Glutamatergic neuron (in vitro differentiated cells): Measurements from ENCODE around the gene PLTP. TPM values are rescaled to one million over a fixed set of nuclear protein-coding genes. Genes with fewer than 3 reads are reported as not detected.

Experiments used
- DNase-seq: peaks from one replicate; pipeline ENCODE4 v3.0.0; 2022
- H3K27ac Mint-ChIP-seq: one replicate; pipeline ENCODE4 v1.8.0; 2020; ENCODE audit warnings: mild to moderate bottlenecking, mixed read lengths, inconsistent platforms; ENCODE audit not compliant: unreplicated experiment
- H3K27me3 Mint-ChIP-seq: one replicate; pipeline ENCODE4 v1.8.0; 2020; ENCODE audit warnings: mild to moderate bottlenecking, moderate library complexity, mixed read lengths, inconsistent platforms; ENCODE audit not compliant: unreplicated experiment
- H3K36me3 Mint-ChIP-seq: one replicate; pipeline ENCODE4 v1.8.0; 2020; ENCODE audit warnings: mild to moderate bottlenecking, mixed read lengths, inconsistent platforms; ENCODE audit not compliant: unreplicated experiment
- H3K4me1 Mint-ChIP-seq: one replicate; pipeline ENCODE4 v1.8.0; 2020; ENCODE audit warnings: mild to moderate bottlenecking, low read depth, mixed read lengths, inconsistent platforms; ENCODE audit not compliant: unreplicated experiment
- H3K4me3 Mint-ChIP-seq: one replicate; pipeline ENCODE4 v1.8.0; 2020; ENCODE audit warnings: mild to moderate bottlenecking, mixed read lengths, inconsistent platforms; ENCODE audit not compliant: unreplicated experiment
- H3K9me3 Mint-ChIP-seq: one replicate; pipeline ENCODE4 v1.8.0; 2020; ENCODE audit warnings: mild to moderate bottlenecking, moderate library complexity, mixed read lengths, inconsistent platforms; ENCODE audit not compliant: unreplicated experiment
- total RNA-seq: library from RNA; stranded (reverse); fragmentation: NEBNext Ultra II Directional; extraction: Animal tissue kit (Norgen Biotek cat#: 25700); gene quantifications from one replicate; pipeline ENCODE4 v1.2.1, GENCODE V29; 2021; ENCODE audit not compliant: unreplicated experiment
- TF ChIP-seq, protein P1 (sequence below): fragments of 200-600 bp; sonication (generic); IDR thresholded peaks from one replicate; pipeline ENCODE4 v1.5.0; 2021; ENCODE audit not compliant: partially characterized antibody, unreplicated experiment

Gene PLTP
- total RNA-seq, 1 donor from 2014 or later = 29.7 TPM

DNA sequence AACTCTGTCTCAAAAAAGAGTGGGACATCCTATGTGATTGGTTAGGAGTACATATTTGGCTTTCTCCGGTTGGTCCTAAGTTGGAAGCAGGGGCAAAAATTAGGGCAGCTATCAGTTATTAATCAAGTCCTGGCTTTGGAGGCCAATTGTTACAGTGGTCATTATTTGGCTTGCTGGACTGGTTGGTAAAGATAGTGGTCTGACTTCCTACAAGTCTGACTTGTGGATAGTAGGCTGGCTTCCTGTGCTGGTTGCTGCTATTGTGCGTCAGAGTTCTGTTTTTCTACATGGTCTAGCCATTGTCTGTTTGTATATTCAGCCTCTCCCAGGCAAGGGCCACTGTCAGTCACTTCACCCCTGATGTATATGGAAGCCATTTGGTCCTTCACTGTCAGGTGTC lies 61.7 kb downstream of the PLTP start:
- Mint-ChIP-seq H3K4me1 (peaks cover 2% of the 10 kb centered on the region), H3K27ac (no peak overlapping the region), H3K27me3 (peaks cover 2% of the 10 kb centered on the region), H3K4me3 (no peak overlapping the region), H3K36me3 (no peaks in the 10 kb centered on the region), H3K9me3 (no peaks in the 10 kb centered on the region)
- TF ChIP-seq, protein P1, sequence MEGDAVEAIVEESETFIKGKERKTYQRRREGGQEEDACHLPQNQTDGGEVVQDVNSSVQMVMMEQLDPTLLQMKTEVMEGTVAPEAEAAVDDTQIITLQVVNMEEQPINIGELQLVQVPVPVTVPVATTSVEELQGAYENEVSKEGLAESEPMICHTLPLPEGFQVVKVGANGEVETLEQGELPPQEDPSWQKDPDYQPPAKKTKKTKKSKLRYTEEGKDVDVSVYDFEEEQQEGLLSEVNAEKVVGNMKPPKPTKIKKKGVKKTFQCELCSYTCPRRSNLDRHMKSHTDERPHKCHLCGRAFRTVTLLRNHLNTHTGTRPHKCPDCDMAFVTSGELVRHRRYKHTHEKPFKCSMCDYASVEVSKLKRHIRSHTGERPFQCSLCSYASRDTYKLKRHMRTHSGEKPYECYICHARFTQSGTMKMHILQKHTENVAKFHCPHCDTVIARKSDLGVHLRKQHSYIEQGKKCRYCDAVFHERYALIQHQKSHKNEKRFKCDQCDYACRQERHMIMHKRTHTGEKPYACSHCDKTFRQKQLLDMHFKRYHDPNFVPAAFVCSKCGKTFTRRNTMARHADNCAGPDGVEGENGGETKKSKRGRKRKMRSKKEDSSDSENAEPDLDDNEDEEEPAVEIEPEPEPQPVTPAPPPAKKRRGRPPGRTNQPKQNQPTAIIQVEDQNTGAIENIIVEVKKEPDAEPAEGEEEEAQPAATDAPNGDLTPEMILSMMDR = no peak
- DNase-seq = no peak

DNA sequence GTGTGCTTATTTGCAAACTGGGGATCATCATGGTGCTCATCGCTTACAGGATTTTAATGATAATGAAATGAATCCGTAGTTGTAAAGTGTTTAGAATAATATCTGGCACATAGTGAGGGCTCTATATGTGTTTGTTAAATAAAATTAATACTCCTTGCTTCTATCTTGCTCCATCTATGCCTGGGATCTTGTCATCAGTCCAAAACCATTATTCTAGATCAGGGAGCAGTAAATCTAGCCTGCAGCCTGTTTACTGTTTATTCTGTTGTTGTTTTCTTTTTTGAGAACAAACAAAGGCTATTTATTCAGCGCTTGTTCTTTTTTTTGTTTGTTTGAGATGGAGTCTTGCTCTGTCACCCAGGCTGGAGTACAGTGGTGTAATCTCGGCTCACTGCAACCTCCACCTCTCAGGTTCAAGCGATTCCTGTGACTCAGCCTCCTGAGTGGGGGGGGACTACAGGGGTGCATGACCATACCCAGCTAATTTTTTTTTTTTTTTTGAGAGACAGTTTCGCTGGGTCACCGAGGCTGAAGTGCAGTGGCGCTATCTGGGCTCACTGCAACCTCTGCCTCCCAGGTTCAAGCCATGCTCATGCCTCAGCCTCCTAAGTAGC lies 62.9 kb downstream of the PLTP start:
- no peak overlapping the region for H3K4me3 Mint-ChIP-seq
- H3K4me1 Mint-ChIP-seq = no peaks in the 10 kb centered on the region
- H3K27me3 Mint-ChIP-seq = peaks cover 4% of the 10 kb centered on the region
- no peaks in the 10 kb centered on the region for H3K9me3 Mint-ChIP-seq
- no peak for DNase-seq
- TF ChIP-seq, protein P1 = no peak
- H3K36me3 Mint-ChIP-seq = no peaks in the 10 kb centered on the region
- H3K27ac Mint-ChIP-seq = no peak overlapping the region

Other genes starting within 250 kb of the PLTP start
- not detected for gene WFDC11, start 241.9 kb downstream of the PLTP start, total RNA-seq
- gene WFDC13, start 210.1 kb downstream of the PLTP start, total RNA-seq = not detected
- gene WFDC10B, start 207.1 kb downstream of the PLTP start, total RNA-seq = not detected
- gene SPINT4, start 189.8 kb downstream of the PLTP start, total RNA-seq = not detected
- gene WFDC3, start 120.3 kb downstream of the PLTP start, total RNA-seq = not detected
- 27.0 TPM for gene DNTTIP1, start 120.2 kb downstream of the PLTP start, total RNA-seq
- gene UBE2C, start 99.5 kb downstream of the PLTP start, total RNA-seq = 33.0 TPM
- gene TNNC2, start 84.8 kb downstream of the PLTP start, total RNA-seq = 0.64 TPM
- 10.2 TPM for gene SNX21, start 78.4 kb downstream of the PLTP start, total RNA-seq
- gene ACOT8, start 54.8 kb downstream of the PLTP start, total RNA-seq = 33.8 TPM
- 7.9 TPM for gene ZSWIM3, start 54.5 kb downstream of the PLTP start, total RNA-seq
- gene ZSWIM1, start 30.9 kb downstream of the PLTP start, total RNA-seq = 10.2 TPM
- 1.2 TPM for gene SPATA25, start 24.5 kb downstream of the PLTP start, total RNA-seq
- 3.5 TPM for gene NEURL2, start 20.9 kb downstream of the PLTP start, total RNA-seq
- gene CTSA, start 20.8 kb downstream of the PLTP start, total RNA-seq = 63.7 TPM
- gene PCIF1, start 22.5 kb upstream of the PLTP start, total RNA-seq = 37.6 TPM
- gene ZNF335, start 60.0 kb upstream of the PLTP start, total RNA-seq = 23.1 TPM
- 0.17 TPM for gene MMP9, start 96.8 kb upstream of the PLTP start, total RNA-seq
- gene SLC12A5, start 117.1 kb upstream of the PLTP start, total RNA-seq = 10.4 TPM
- 42.9 TPM for gene NCOA5, start 177.8 kb upstream of the PLTP start, total RNA-seq
- 1.2 TPM for gene CD40, start 206.2 kb upstream of the PLTP start, total RNA-seq